ENCODE results near the gene RTN4RL1. TPM values are rescaled to one million over a fixed set of nuclear protein-coding genes. Genes with fewer than 3 reads are reported as not detected.
A peak's percentile ranks its signal among the peaks of the same experiment; 100 is the strongest.

The RTN4RL1 gene
- total RNA-seq, 1 donor from 2014 or later: 0.77 TPM

- H3K9ac ChIP-seq (ENCODE audit: low read length): no peak overlapping the region
- H2AFZ ChIP-seq (ENCODE audit: low read depth, low read length): no peak overlapping the region
Measured at GRCh38 chr17:1907216-1907631, 117.9 kb downstream of the RTN4RL1 start.

DNA sequence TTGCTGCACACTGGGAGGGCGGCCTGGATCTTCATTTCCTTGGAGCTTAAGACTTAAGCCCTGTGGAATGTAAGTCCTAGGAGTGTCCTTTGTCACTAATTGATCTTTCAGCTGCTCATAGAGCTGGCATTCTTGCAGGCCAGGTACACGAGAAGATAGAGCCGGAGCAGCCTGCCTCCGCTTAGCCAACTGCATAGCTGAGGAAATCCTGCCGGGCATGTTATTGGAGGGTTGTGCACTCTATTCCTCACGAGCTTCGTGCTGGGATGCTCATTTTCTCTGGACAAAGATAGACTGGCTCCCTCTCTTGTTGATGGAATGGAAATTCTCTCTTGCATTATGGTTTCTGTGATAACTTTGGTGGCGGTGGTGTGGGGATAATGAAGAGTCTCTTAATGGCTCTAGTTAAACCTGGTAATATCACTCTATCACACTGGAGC lies 118.5 kb downstream of the RTN4RL1 start:
- no peak overlapping the region for H3K4me2 ChIP-seq (ENCODE audit: low read length)
- no peak overlapping the region for H3K27ac Mint-ChIP-seq (ENCODE audit: unreplicated experiment)
- no peak overlapping the region for H3K4me3 Mint-ChIP-seq (ENCODE audit: unreplicated experiment)
- FAIRE-seq (no peak), DNase-seq (ENCODE audit: low read depth) (no peak)
- H3K4me1 ChIP-seq (ENCODE audit: insufficient read depth, low read length): peaks cover 11% of the 10 kb centered on the region
- no peaks in the 10 kb centered on the region for H3K9me3 ChIP-seq (ENCODE audit: insufficient read depth, low read depth, low read length)
- H3K36me3 ChIP-seq (ENCODE audit: insufficient read depth, low read length): no peaks in the 10 kb centered on the region
- no peaks in the 10 kb centered on the region for H3K79me2 ChIP-seq (ENCODE audit: insufficient read depth, low read length)
- no peak overlapping the region for H3K4me3 ChIP-seq (ENCODE audit: insufficient read depth, low read depth, low read length)
- no peak overlapping the region for H3K27ac ChIP-seq (ENCODE audit: low read depth, low read length)
- no peaks in the 10 kb centered on the region for H4K20me1 ChIP-seq (ENCODE audit: insufficient read depth, low read length)
- no peaks in the 10 kb centered on the region for H3K36me3 Mint-ChIP-seq (ENCODE audit: low read depth, unreplicated experiment)
- no peak overlapping the region for H3K9ac ChIP-seq (ENCODE audit: low read length)
- H2AFZ ChIP-seq (ENCODE audit: low read depth, low read length): no peak overlapping the region
- peaks cover 6% of the 10 kb centered on the region for H3K4me1 Mint-ChIP-seq (ENCODE audit: low read depth, unreplicated experiment)
- H3K27me3 ChIP-seq (ENCODE audit: insufficient read depth, low read length): peaks cover 48% of the 10 kb centered on the region
- no peaks in the 10 kb centered on the region for H3K9me3 Mint-ChIP-seq (ENCODE audit: unreplicated experiment)
- TF ChIP-seq EZH2 (IDR thresholded peaks at IDR 0.05; ENCODE audit: insufficient read depth, low read length): no peak
- TF ChIP-seq, protein P1, sequence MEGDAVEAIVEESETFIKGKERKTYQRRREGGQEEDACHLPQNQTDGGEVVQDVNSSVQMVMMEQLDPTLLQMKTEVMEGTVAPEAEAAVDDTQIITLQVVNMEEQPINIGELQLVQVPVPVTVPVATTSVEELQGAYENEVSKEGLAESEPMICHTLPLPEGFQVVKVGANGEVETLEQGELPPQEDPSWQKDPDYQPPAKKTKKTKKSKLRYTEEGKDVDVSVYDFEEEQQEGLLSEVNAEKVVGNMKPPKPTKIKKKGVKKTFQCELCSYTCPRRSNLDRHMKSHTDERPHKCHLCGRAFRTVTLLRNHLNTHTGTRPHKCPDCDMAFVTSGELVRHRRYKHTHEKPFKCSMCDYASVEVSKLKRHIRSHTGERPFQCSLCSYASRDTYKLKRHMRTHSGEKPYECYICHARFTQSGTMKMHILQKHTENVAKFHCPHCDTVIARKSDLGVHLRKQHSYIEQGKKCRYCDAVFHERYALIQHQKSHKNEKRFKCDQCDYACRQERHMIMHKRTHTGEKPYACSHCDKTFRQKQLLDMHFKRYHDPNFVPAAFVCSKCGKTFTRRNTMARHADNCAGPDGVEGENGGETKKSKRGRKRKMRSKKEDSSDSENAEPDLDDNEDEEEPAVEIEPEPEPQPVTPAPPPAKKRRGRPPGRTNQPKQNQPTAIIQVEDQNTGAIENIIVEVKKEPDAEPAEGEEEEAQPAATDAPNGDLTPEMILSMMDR (IDR thresholded peaks at IDR 0.05; ENCODE audit: insufficient read depth, low read depth, low read length): no peak
- H3K27me3 Mint-ChIP-seq (ENCODE audit: low read depth, unreplicated experiment): peaks cover 55% of the 10 kb centered on the region

More at GRCh38 chr17:1907216-1907631, 117.9 kb downstream of the RTN4RL1 start:
- Histone ChIP-seq H4K20me1 (ENCODE audit: insufficient read depth, low read length) (no peaks in the 10 kb centered on the region), H3K27ac (ENCODE audit: low read depth, low read length) (no peak overlapping the region), H3K36me3 (ENCODE audit: insufficient read depth, low read length) (no peaks in the 10 kb centered on the region), H3K4me3 (ENCODE audit: insufficient read depth, low read depth, low read length) (no peak overlapping the region), H3K79me2 (ENCODE audit: insufficient read depth, low read length) (no peaks in the 10 kb centered on the region), H3K4me2 (ENCODE audit: low read length) (no peak overlapping the region), H3K27me3 (ENCODE audit: insufficient read depth, low read length) (peaks cover 53% of the 10 kb centered on the region), H3K4me1 (ENCODE audit: insufficient read depth, low read length) (peaks cover 11% of the 10 kb centered on the region), H3K9me3 (ENCODE audit: insufficient read depth, low read depth, low read length) (no peaks in the 10 kb centered on the region)
- H3K27me3 Mint-ChIP-seq (ENCODE audit: low read depth, unreplicated experiment): peaks cover 60% of the 10 kb centered on the region
- no peaks in the 10 kb centered on the region for H3K36me3 Mint-ChIP-seq (ENCODE audit: low read depth, unreplicated experiment)
- peaks cover 6% of the 10 kb centered on the region for H3K4me1 Mint-ChIP-seq (ENCODE audit: low read depth, unreplicated experiment)
- no peak for FAIRE-seq
- no peak overlapping the region for H3K4me3 Mint-ChIP-seq (ENCODE audit: unreplicated experiment)
- DNase-seq (ENCODE audit: low read depth): no peak
- no peak for TF ChIP-seq EZH2 (IDR thresholded peaks at IDR 0.05; ENCODE audit: insufficient read depth, low read length)
- TF ChIP-seq, protein P1 (IDR thresholded peaks at IDR 0.05; ENCODE audit: insufficient read depth, low read depth, low read length): no peak
- H3K9me3 Mint-ChIP-seq (ENCODE audit: unreplicated experiment): no peaks in the 10 kb centered on the region
- H3K27ac Mint-ChIP-seq (ENCODE audit: unreplicated experiment): no peak overlapping the region

- peaks cover 44% of the 10 kb centered on the region for H3K27me3 ChIP-seq (ENCODE audit: insufficient read depth, low read length)
Measured at GRCh38 chr17:1905190-1905913, 119.8 kb downstream of the RTN4RL1 start.

More at GRCh38 chr17:1905190-1905913, 119.8 kb downstream of the RTN4RL1 start:
- no peak overlapping the region for H2AFZ ChIP-seq (ENCODE audit: low read depth, low read length)
- H3K9ac ChIP-seq (ENCODE audit: low read length): no peak overlapping the region
- H3K4me3 ChIP-seq (ENCODE audit: insufficient read depth, low read depth, low read length): no peak overlapping the region
- H3K4me1 Mint-ChIP-seq (ENCODE audit: low read depth, unreplicated experiment): peaks cover 6% of the 10 kb centered on the region
- no peaks in the 10 kb centered on the region for H3K9me3 ChIP-seq (ENCODE audit: insufficient read depth, low read depth, low read length)
- no peaks in the 10 kb centered on the region for H3K9me3 Mint-ChIP-seq (ENCODE audit: unreplicated experiment)
- FAIRE-seq (no peak), DNase-seq (ENCODE audit: low read depth) (no peak)
- no peaks in the 10 kb centered on the region for H3K79me2 ChIP-seq (ENCODE audit: insufficient read depth, low read length)
- no peaks in the 10 kb centered on the region for H3K36me3 ChIP-seq (ENCODE audit: insufficient read depth, low read length)
- H3K4me2 ChIP-seq (ENCODE audit: low read length): peak overlapping the region; percentile 23
- H3K27ac ChIP-seq (ENCODE audit: low read depth, low read length): no peak overlapping the region
- H4K20me1 ChIP-seq (ENCODE audit: insufficient read depth, low read length): no peaks in the 10 kb centered on the region
- no peak overlapping the region for H3K4me3 Mint-ChIP-seq (ENCODE audit: unreplicated experiment)
- peaks cover 51% of the 10 kb centered on the region for H3K27me3 Mint-ChIP-seq (ENCODE audit: low read depth, unreplicated experiment)
- peaks cover 11% of the 10 kb centered on the region for H3K4me1 ChIP-seq (ENCODE audit: insufficient read depth, low read length)
- no peak overlapping the region for H3K27ac Mint-ChIP-seq (ENCODE audit: unreplicated experiment)
- TF ChIP-seq, protein P1 (IDR thresholded peaks at IDR 0.05; ENCODE audit: insufficient read depth, low read depth, low read length): no peak
- TF ChIP-seq EZH2 (IDR thresholded peaks at IDR 0.05; ENCODE audit: insufficient read depth, low read length): no peak
- no peaks in the 10 kb centered on the region for H3K36me3 Mint-ChIP-seq (ENCODE audit: low read depth, unreplicated experiment)

All from astrocyte (in vitro differentiated cells and primary cell).